ENCODE measurements around the gene NR5A2.

The NR5A2 gene

GRCh38 chr1:200213921-200214320 lies 186.4 kb downstream of the NR5A2 start:
- in situ Hi-C loops (cut with MboI; ENCODE audit: low pct_unique_long_range_greater_than_20kb, low sequenced_read_pairs, unreplicated experiment) = no loop called here
- TF ChIP-seq CTCF (IDR thresholded peaks at IDR 0.05; ENCODE audit: extremely low read depth, insufficient read depth, missing control alignments) = no peak
- no peak for DNase-seq (ENCODE audit: low spot score)

- no peak for DNase-seq (ENCODE audit: low spot score)
- in situ Hi-C loops (cut with MboI; ENCODE audit: low pct_unique_long_range_greater_than_20kb, low sequenced_read_pairs, unreplicated experiment) = no loop called here
- TF ChIP-seq CTCF (IDR thresholded peaks at IDR 0.05; ENCODE audit: extremely low read depth, insufficient read depth, missing control alignments) = no peak
Measured at GRCh38 chr1:200215350-200215749, 187.8 kb downstream of the NR5A2 start.

GRCh38 chr1:200217703-200218102 lies 190.2 kb downstream of the NR5A2 start:
- DNase-seq (ENCODE audit: low spot score) = no peak
- TF ChIP-seq CTCF (IDR thresholded peaks at IDR 0.05; ENCODE audit: extremely low read depth, insufficient read depth, missing control alignments) = no peak

GRCh38 chr1:200221614-200222282 lies 194.2 kb downstream of the NR5A2 start:
- in situ Hi-C loops (cut with MboI; ENCODE audit: low pct_unique_long_range_greater_than_20kb, low sequenced_read_pairs, unreplicated experiment) = no loop called here
- no peak for DNase-seq (ENCODE audit: low spot score)
- no peak for TF ChIP-seq CTCF (IDR thresholded peaks at IDR 0.05; ENCODE audit: extremely low read depth, insufficient read depth, missing control alignments)

More at GRCh38 chr1:200217703-200218102, 190.2 kb downstream of the NR5A2 start:
- in situ Hi-C loops (cut with MboI; ENCODE audit: low pct_unique_long_range_greater_than_20kb, low sequenced_read_pairs, unreplicated experiment) = no loop called here

- TF ChIP-seq CTCF (IDR thresholded peaks at IDR 0.05; ENCODE audit: extremely low read depth, insufficient read depth, missing control alignments) = no peak
- in situ Hi-C loops (cut with MboI; ENCODE audit: low pct_unique_long_range_greater_than_20kb, low sequenced_read_pairs, unreplicated experiment) = no loop called here
- no peak for DNase-seq (ENCODE audit: low spot score)
Measured at GRCh38 chr1:200223207-200223606, 195.7 kb downstream of the NR5A2 start.

GRCh38 chr1:200223613-200224012 lies 196.1 kb downstream of the NR5A2 start:
- in situ Hi-C loops (cut with MboI; ENCODE audit: low pct_unique_long_range_greater_than_20kb, low sequenced_read_pairs, unreplicated experiment) = no loop called here
- no peak for DNase-seq (ENCODE audit: low spot score)
- no peak for TF ChIP-seq CTCF (IDR thresholded peaks at IDR 0.05; ENCODE audit: extremely low read depth, insufficient read depth, missing control alignments)
